HG03442 (cell line): ENCODE results near the gene PSMF1.

Experiments
- ATAC-seq: cut with Tn5 transposase; IDR thresholded peaks from one replicate; pipeline ENCODE4 v1.9.1; 2021; ENCODE audit warnings: mild to moderate bottlenecking, moderate library complexity; ENCODE audit not compliant: unreplicated experiment

PSMF1 gene

DNA sequence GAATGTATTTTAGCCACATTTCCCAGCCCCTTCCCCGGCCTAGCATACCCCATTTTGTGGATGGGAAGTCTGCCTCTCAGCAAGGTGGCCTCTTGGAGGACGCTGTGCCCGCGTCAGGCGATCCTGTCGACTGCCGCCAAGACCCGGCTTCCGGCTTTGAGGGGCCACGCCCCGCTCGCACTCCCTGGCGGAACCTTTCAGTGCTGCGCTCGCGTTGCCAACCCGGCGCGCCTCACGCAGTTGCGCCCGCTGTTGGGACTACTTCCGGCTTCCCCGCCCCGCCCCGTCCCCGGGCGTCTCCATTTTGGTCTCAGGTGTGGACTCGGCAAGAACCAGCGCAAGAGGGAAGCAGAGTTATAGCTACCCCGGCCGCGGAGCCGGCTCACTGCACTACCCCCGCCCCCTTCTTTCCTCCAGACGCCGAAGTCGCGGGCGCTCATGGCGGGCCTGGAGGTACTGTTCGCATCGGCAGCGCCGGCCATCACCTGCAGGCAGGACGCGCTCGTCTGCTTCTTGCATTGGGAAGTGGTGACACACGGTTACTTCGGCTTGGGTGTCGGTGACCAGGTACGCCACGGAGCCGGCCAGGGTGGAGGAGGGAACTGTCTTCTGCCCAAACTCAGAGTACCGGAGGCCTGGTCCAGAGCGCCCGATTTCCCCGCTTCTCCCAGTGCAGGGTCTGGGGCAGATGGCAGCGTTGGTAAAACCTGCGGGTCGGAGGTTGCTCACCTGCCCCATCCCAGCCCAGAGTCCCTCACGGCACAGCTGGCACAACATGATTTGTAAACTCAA is at the start of gene PSMF1:
PSMF1 (plus strand) TSS at position 267 of the 792 bp plus-strand sequence; CDS start at position 439, 172 bp downstream.
- ATAC-seq, result peak; percentile 92

DNA sequence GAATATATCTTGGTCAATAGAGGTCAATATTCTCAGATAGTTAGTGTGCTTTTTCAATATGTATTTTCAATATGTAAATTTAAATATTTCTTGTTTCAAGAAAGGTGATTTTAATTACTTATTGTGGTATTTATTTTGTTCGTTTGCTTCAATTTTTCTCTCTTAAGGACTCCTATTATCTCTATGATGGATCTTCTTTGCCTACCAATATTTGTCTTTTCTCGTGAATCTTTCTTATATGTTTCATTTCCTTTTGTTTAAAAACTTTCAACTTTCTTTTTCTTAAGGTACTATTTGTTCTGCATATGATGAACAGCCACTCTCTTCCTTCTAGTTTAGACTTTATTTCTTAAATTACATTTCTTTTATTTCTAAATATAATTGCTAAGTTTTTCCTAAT is 46.1 kb upstream of the PSMF1 start:
- ATAC-seq, result no peak

GRCh38 chr20:1075616-1076015 is 42.8 kb upstream of the PSMF1 start:
- no peak for ATAC-seq

DNA sequence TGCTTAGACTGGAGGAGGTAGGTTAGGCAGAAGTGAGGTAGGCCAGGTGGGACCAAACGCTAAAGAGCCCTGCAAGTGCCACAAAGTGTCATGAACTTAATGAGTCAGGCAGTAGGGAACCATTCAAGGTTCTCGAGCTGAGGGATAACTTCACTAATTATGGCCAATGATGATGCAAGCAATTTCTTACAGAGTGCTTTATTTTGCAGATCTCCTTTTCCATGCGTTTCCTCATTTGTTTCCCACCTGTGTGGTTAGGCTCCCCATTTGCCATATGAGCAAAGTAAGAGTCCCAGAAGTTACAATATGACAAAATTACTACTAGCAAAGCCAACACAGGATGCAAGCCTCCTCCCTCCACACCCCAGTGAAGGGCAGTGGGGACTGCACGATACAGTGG is 36.5 kb upstream of the PSMF1 start:
- no peak for ATAC-seq

- no peak for ATAC-seq
Measured at GRCh38 chr20:1083431-1084080, 34.8 kb upstream of the PSMF1 start.

DNA sequence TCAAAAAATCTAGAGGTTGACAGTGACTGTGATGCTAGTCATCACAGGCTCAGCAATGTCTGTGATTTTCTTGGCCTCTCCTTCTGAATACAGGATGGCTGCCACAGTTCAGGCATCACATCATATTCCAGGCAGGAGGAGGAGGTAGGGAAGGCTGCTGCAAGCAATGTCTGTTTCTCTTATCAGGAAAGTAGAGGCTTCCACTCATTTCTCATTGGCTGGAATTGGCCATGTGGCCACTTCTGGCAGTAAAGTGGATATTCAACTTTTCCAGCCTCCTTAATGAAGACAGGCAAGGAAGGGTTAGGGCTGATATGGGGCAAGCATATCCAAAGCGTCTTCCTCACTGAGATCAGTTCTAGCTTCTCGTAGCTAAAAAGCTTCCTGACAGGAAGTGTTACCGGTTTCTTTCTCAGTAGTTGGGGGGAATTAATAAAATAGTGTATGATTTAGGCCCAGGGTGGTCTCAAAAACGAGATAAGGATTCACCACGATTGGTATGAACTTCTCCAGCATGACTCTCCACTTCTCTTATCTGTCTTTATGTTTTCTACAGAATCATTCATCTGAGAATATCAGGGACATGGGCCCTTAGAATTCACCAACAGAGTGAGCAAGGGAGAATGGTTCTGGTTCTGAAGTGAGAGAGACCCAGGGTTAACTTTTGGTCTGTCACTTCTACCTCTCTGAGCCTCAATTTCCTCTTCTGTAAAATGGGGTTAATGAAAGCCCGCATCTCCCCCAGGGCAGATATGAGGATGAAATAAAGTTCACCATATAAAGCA is 32.7 kb upstream of the PSMF1 start:
- ATAC-seq, result no peak

DNA sequence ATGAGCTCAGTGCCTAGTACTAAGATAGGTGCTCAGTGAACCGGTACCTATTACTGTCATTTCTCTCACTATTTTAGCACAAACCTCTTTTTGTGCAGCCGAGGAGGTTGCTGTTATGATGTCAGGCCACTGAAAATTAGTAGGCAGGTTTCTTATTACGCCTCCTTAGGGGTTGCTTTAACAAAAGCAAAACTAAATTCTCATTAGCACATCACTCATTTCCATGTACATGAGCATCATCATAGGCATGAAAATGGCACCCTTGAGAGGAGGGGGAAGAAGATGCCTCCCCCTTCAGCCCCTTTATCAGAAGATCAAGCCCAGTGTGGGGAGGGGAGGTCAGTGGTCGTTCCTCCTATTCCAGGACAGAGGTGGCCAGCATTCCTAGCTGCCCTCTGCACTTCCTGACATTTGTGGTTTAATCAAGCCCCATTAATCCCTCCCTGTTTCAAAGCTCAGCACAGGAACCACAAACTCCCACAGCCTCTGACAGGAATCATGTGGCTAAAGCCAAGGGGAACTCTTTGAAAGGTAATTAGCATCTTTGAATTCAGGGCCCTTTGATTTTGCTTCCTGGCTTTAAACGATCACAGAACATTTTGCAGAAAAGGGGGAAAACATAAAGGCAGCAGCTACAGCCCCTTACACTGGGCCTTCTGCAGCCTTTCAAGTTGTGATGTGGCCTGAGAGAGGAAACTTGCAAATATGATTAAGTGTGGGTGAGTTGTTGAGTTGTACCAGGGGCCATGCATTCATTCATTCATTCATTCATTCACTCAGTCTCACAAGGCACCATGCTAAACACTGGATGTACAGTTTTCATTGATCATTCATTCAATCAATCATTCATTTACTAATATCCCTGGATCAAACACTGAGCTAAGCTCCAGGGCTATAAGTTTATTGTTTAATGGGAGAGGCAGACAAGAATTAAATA is 31.9 kb upstream of the PSMF1 start:
- ATAC-seq, result no peak

GRCh38 chr20:1087311-1087905 is 31.0 kb upstream of the PSMF1 start:
- no peak for ATAC-seq

DNA sequence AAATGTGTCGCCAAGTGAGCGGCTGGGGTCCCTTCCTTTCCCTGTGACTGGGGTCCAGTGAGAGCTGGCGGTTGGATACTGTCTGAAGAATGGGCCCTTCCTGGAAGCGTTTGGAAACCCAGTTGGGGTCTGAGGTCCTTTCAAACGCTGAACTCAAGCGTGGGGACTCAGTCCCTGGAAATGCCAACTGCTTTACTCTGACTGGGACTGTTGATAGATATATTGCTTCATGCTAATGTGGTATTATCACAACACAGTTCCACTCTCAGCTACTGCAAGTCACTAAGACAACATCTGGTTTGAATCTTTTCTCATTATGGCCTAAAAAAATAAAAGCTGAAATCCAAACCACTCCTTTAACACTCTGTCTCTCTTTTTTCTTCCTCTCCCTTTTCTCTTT is 23.7 kb upstream of the PSMF1 start:
- ATAC-seq, result no peak

- no peak for ATAC-seq
Measured at GRCh38 chr20:1101533-1101932, 16.9 kb upstream of the PSMF1 start.

DNA sequence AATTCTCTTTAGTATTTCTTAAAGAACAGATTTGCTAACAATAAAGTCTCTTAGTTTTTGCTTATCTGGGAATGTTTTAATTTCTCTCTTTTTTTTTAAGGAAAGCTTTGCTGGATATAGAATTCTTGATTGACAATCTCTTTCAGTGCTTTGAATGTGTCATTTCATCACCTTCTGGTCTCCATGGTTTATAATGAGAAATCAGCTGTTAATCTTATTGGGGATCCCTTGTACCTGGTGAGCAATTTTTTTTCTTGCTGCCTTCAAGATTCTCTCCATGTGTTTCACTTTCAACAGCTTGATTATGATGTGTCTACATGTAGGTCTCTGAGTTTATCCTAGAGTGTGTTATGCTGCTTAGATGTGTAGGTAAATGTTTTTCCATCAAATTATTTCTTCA is 16.4 kb upstream of the PSMF1 start:
- no peak for ATAC-seq

GRCh38 chr20:1103751-1104150 is 14.7 kb upstream of the PSMF1 start:
- no peak for ATAC-seq

DNA sequence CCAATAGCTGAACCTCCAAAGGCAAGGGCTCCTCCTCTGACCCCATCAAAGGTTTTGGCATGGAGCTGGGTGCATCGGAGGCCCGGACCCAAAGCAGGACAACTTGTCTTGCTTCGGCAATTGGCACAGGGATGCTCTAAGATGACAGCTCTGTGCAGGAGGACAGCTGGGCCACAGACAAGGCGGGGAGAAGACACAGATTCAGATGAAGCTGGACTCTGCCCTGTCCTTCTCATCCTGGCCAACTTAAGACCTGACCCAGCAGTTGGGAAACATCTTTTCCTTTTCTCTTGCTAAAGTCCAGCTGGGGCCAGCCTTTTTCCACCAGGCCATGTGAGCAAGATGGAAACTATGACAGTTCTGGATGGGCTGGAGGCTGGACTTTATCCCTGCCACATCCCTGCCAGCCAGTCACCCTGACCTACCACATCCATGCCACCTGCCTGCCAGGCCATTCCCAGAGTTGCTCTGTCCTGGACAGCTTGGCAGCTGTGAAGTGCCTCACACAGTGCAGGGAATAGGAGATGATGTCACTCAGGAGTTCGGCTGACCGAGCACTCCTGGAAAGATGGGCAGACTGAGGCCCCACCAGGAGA is 12.7 kb upstream of the PSMF1 start:
- ATAC-seq, result no peak

- no peak for ATAC-seq
Measured at GRCh38 chr20:1107176-1107575, 11.2 kb upstream of the PSMF1 start.

GRCh38 chr20:1108437-1108920 is 9.9 kb upstream of the PSMF1 start:
- peak; percentile 41 for ATAC-seq

DNA sequence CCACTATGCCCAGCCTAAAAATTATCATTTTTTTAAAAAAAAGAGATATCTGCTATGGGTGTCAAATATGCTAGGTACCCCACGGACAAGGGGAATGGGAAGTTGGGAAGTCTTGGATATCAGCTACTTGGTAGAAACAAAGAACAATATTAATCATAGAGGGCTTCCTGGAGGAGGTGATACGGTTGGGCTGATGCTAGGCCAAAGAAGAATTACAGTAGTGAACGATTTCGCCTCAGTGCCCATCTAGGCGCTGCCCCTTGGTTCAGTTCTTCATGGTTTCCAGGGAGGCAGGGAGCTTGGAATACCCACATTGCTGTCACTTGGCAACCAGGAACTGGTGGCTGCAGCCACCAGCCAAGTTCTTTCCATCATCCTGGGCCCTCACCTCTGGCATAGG is 5.5 kb upstream of the PSMF1 start:
- no peak for ATAC-seq

DNA sequence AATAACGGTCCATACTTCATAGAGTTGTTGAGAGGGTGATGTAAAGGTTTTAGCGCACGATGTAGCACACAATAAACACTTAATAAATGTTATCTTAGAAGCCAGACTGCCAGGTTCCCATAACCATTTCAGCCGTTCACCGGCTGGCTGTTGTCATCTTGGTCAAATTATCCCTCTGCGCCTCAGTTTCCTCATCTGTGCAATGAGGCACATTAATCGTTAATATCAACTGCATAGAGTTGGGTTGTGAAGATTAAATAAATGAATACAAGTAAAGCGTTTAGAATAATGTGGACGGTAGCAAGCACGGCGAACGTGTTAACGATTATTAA is 432 bp upstream of the PSMF1 start:
- no peak for ATAC-seq

DNA sequence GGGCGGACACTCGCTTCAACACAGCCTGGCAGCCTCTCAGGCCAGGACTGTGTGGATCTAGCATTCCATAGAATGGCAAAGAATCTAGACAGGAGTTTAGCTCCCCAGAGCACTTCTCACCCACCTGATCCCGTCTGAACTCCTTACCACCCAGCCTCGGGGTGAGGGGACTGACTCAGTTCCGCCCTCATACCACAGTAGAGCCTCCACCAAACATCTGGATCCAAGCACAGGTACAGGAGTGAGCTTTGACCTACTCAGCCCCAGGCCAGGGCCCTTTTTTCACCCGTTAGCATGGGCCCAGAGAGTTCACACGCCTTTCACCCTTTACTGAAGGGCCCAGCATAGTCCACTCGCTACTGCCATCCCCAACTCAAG is 715 bp downstream of the PSMF1 start:
- no peak for ATAC-seq

GRCh38 chr20:1119524-1119923 is 1.1 kb downstream of the PSMF1 start:
- no peak for ATAC-seq

DNA sequence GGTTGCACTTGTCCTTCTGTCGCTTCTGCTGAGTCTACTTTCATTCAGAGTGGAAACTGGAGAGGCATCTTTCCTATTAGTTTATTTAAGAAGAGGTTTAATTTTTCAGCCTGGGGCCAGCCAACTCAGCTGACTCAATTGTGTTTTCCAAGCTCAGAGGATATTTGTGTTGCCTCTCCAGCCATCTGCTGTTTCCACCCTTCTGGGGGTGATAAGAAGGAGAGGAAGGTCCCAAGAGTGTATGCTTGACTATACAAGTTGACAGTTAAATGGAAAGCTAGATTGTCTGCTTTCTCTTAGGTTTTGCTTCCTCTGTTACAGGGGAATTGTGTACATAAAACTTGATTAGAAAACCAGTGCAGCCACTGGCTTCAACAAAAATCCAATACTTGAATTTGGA is 3.0 kb downstream of the PSMF1 start:
- ATAC-seq, result no peak
